Gastroesophageal sphincter (tissue), 4 donors: ENCODE measurements around the gene DENND11. TPM values are rescaled to one million over a fixed set of nuclear protein-coding genes. Genes with fewer than 3 reads are reported as not detected.
"Not testable (repeated sequence)": the region's sequence is repeated elsewhere in the genome, so short reads cannot be mapped to it uniquely, and the experiment has no call there.

ENCODE experiments used
- ATAC-seq: fragments of 150-250 bp; one replicate; pipeline ENCODE4 v1.9.1; 2016; ENCODE audit warnings: mild to moderate bottlenecking, moderate library complexity
- H3K27ac ChIP-seq, 4 donors: fragments of 200-600 bp; sonication (generic) in 3 of 4; 1 replicate in 3 of 4; 2 replicates in 1 of 4; pipeline ENCODE4 v1.5.1; 2016 to 2019
- H3K27me3 ChIP-seq: fragments of 200-600 bp; sonication (generic); one replicate; pipeline ENCODE4 v1.5.1; 2019
- H3K36me3 ChIP-seq, 2 donors: fragments of 200-600 bp; sonication (generic); one replicate each; pipeline ENCODE4 v1.5.1; 2019; ENCODE audit warnings: control low read depth in 1 of 2
- H3K4me1 ChIP-seq, 3 donors: fragments of 200-600 bp; sonication (generic); 1 replicate in 2 of 3; 2 replicates in 1 of 3; pipeline ENCODE4 v1.5.1; 2016 to 2019; ENCODE audit warnings: control low read depth in 2 of 3
- H3K4me3 ChIP-seq, 2 donors: fragments of 200-600 bp; sonication (generic); one replicate each; pipeline ENCODE4 v1.5.1; 2019; ENCODE audit warnings: mild to moderate bottlenecking in 1 of 2, moderate library complexity in 1 of 2
- H3K9me3 ChIP-seq, 3 donors: fragments of 200-600 bp; sonication (generic); one replicate each; pipeline ENCODE4 v1.5.1; 2017 to 2019; ENCODE audit warnings: control low read depth in 2 of 3
- EP300 ChIP-seq: sonication (generic); formaldehyde crosslinking; IDR thresholded peaks from one replicate; pipeline ENCODE4 v1.6.1; 2017; ENCODE audit warnings: antibody characterized with exemption, mild to moderate bottlenecking
- POLR2A ChIP-seq, 2 donors: fragments of 450-650 bp; IDR thresholded peaks; one replicate each; pipeline ENCODE4 v1.6.1; 2017; ENCODE audit warnings: antibody characterized with exemption in 2 of 2, mild to moderate bottlenecking in 2 of 2, moderate library complexity in 1 of 2
- POLR2AphosphoS5 ChIP-seq: sonication (generic); formaldehyde crosslinking; IDR thresholded peaks from one replicate; pipeline ENCODE4 v1.6.1; 2017; ENCODE audit warnings: antibody characterized with exemption
- WGBS, 2 donors: methylation state at CpG; one replicate each; pipeline ENCODE4 v1.1.5; 2018; ENCODE audit warnings: low coverage in 1 of 2; 5-methylcytosine and 5-hydroxymethylcytosine counted together
- total RNA-seq, 4 donors: library from RNA; depleted of rRNA; stranded (reverse); fragments of >200 nt; gene quantifications; one replicate each; pipeline ENCODE4 v1.1.0, GENCODE V29; 2016
- TF ChIP-seq, protein P1 (sequence below), 4 experiments: fragments of 200-600 bp in 2 of 4; fragments of 450-650 bp in 2 of 4; sonication (generic) in 1 of 4; IDR thresholded peaks; one replicate each; pipeline ENCODE4 v1.5.1; 2017 to 2019; ENCODE audit warnings: antibody characterized with exemption in 4 of 4, mild to moderate bottlenecking in 2 of 4, moderate library complexity in 2 of 4

The DENND11 gene
- total RNA-seq, 4 donors from 2014 or later, result 17.1 to 21.9 (median 19.9) TPM

DNA sequence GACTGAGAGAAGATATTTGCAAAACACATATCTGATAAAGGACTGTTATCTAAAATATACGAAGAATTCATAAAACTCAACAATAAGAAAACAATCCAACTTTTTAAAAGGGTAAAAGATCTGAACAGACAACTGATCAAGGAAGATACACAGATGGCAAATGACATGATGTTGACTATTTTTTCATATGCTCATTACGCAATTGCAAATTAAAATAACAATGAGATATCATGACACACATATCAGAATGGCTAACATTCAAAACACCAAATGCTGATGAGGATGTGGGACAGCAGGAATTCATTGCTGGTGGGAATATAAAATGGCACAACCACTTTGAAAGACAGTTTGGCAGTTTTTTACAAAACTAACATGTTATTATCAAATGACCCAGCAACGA, 8.9 kb downstream of the DENND11 start:
- H3K27ac ChIP-seq, result no peak overlapping the region
- WGBS, 2 donors, result 85% methylated on average over 3 of the region's 3 CpGs
- no peaks in the 10 kb centered on the region for H3K9me3 ChIP-seq
- no peaks in the 10 kb centered on the region for H3K36me3 ChIP-seq
- H3K27me3 ChIP-seq, result no peaks in the 10 kb centered on the region
- TF ChIP-seq POLR2A (IDR thresholded peaks at IDR 0.05) (no peak), POLR2AphosphoS5 (no peak), EP300 (no peak)
- TF ChIP-seq, protein P1, sequence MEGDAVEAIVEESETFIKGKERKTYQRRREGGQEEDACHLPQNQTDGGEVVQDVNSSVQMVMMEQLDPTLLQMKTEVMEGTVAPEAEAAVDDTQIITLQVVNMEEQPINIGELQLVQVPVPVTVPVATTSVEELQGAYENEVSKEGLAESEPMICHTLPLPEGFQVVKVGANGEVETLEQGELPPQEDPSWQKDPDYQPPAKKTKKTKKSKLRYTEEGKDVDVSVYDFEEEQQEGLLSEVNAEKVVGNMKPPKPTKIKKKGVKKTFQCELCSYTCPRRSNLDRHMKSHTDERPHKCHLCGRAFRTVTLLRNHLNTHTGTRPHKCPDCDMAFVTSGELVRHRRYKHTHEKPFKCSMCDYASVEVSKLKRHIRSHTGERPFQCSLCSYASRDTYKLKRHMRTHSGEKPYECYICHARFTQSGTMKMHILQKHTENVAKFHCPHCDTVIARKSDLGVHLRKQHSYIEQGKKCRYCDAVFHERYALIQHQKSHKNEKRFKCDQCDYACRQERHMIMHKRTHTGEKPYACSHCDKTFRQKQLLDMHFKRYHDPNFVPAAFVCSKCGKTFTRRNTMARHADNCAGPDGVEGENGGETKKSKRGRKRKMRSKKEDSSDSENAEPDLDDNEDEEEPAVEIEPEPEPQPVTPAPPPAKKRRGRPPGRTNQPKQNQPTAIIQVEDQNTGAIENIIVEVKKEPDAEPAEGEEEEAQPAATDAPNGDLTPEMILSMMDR (IDR thresholded peaks at IDR 0.05), result no peak
- H3K4me1 ChIP-seq, result peaks cover 0 to 28% (median 0%) of the 10 kb centered on the region in 3 donors
- H3K4me3 ChIP-seq, result no peak overlapping the region
- no peak for ATAC-seq

DNA sequence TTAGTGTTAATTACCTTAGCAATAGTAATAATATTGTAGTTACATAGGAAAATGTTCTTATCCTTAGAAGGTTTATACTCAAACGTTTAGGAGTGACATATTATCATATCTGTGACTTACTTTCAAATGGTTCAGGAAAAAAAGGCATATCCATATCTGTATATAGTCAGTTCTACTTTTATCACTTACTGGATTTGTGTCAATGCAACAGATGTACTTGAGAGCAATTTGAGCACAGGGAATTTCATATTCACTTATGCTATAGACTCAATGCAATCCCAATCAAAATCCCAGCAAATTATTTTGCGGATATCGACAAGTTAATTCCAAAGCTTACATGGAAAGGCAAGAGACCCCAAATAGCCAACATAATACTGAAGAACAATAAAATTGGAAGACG, 10.0 kb downstream of the DENND11 start:
- Histone ChIP-seq H3K4me3 (no peak overlapping the region), H3K27ac (no peak overlapping the region), H3K9me3 (no peaks in the 10 kb centered on the region), H3K36me3 (no peaks in the 10 kb centered on the region), H3K27me3 (no peaks in the 10 kb centered on the region), H3K4me1 (peaks cover 0 to 16% (median 0%) of the 10 kb centered on the region in 3 donors)
- 80 to 92% methylated on average over 4 of the region's 4 CpGs for WGBS, 2 donors
- TF ChIP-seq POLR2AphosphoS5 (no peak), POLR2A (IDR thresholded peaks at IDR 0.05) (no peak), EP300 (no peak)
- TF ChIP-seq, protein P1 (IDR thresholded peaks at IDR 0.05), result no peak
- ATAC-seq, result no peak

DNA sequence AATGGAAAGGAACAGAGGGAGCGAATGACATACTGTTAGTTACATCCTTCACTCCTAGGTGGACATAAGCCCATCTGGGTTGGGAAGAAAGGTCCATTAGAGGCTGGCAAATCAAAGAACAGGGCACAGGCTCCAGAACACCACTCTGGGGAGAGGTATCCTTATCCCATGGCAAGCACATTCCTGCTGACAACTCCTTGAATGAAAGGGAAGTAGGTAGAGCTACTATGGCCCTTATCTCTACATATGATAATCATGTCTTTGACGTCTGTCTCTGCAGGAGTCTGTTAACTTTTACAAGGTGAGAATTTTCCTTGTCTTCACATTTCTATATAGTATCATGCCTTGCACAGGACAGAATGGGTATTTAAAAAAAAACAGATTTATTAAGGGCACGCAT, 10.4 kb downstream of the DENND11 start:
- Histone ChIP-seq H3K9me3 (no peaks in the 10 kb centered on the region), H3K27me3 (no peaks in the 10 kb centered on the region), H3K4me1 (peaks cover 0 to 12% (median 0%) of the 10 kb centered on the region in 3 donors), H3K36me3 (peaks cover 0 to 3% of the 10 kb centered on the region in 2 donors), H3K4me3 (no peak overlapping the region), H3K27ac (no peak overlapping the region)
- no peak for ATAC-seq
- 83 to 86% methylated on average over 2 to 3 of the region's 3 CpGs for WGBS, 2 donors
- TF ChIP-seq POLR2AphosphoS5, result no peak
- TF ChIP-seq, protein P1 (IDR thresholded peaks at IDR 0.05), result no peak
- TF ChIP-seq POLR2A (IDR thresholded peaks at IDR 0.05), result no peak
- TF ChIP-seq EP300, result no peak

DNA sequence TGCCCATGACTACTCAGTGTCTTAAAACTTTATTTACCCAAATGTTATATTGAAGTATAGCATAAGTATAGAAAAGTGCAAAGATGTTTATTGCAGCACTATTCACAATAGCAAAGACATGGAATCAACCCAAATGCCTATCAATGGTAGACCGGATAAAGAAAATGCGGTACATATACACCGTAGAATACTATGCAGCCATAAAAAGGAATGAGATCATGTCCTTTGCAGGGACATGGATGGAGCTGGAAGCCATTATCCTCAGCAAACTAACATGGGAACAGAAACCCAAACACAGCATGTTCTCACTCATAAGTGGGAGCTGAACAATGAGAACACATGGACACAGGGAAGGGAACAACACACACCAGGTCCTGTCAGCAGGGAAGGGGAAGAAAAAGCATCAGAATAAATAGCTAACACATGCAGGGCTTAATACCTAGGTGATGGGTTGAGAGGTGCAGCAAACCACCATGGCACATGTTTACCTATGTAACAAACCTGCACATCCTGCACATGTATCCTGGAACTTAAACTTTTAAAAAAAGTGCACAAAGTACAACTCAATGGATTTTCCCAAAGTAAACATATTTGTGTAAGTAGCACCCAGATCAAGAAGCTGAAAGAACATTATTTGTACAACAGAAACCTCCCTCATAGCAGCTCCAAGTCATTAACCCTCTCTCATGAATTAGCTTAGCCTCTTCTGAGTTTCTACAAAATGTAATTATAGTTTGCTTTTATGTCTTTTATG, 12.7 kb downstream of the DENND11 start:
- not testable (repeated sequence) for H3K9me3 ChIP-seq, H3K27me3 ChIP-seq, H3K4me3 ChIP-seq, ATAC-seq, H3K4me1 ChIP-seq, H3K27ac ChIP-seq
- WGBS, 2 donors, result 87 to 96% methylated on average over 3 of the region's 3 CpGs
- H3K36me3 ChIP-seq, result peaks cover 0 to 26% of the 10 kb centered on the region in 2 donors

DNA sequence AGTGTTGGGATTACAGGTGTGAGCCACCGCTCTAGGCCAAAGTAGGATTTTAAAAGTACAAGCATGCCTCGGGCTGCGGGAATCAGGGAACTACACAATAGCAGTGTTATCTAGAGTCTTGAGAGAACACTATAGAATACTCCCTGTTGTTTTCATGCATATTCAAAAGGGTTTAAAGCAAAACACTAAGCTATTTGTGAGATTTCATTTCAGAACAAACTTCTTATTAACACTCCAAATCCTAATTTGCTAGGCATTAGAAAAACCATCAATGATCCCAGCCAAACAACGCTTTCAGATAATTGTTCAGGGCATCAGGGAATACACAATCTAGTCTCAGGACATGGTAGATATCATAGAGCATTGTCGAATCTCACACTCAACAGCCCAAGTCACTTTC, 13.9 kb downstream of the DENND11 start:
- H3K4me3 ChIP-seq, result no peak overlapping the region
- no peak overlapping the region for H3K27ac ChIP-seq
- no peak for ATAC-seq
- H3K27me3 ChIP-seq, result no peaks in the 10 kb centered on the region
- H3K36me3 ChIP-seq, result peaks cover 0 to 38% of the 10 kb centered on the region in 2 donors
- WGBS, 2 donors, result 91 to 93% methylated on average over 4 to 5 of the region's 5 CpGs
- H3K4me1 ChIP-seq, result no peaks in the 10 kb centered on the region
- H3K9me3 ChIP-seq, result no peaks in the 10 kb centered on the region
- TF ChIP-seq, protein P1 (IDR thresholded peaks at IDR 0.05), result no peak
- TF ChIP-seq POLR2AphosphoS5 (no peak), POLR2A (IDR thresholded peaks at IDR 0.05) (no peak), EP300 (no peak)
